ENCODE data around the gene ZNF701.

- no peak for TF ChIP-seq POLR2A (IDR thresholded peaks at IDR 0.05)
- TF ChIP-seq CTCF (IDR thresholded peaks at IDR 0.05) = no peak
Observed at GRCh38 chr19:52557231-52557995, 12.7 kb upstream of the ZNF701 start.

All from adrenal gland (tissue), 5 donors.